Epithelial cell of esophagus (primary cell): ENCODE data around the gene ABCF3.
"Not testable (repeated sequence)": the region's sequence is repeated elsewhere in the genome, so short reads cannot be mapped to it uniquely, and the experiment has no call there.

Experiments
- DNase-seq: peaks from one replicate; pipeline ENCODE4 v3.0.0; 2010; ENCODE audit warnings: low read depth
- H3K4me3 ChIP-seq: 2 replicates; pipeline ENCODE4 v1.5.1; 2011; ENCODE audit warnings: mild to moderate bottlenecking, low read length, control low read depth
- TF ChIP-seq, protein P1 (sequence below): IDR thresholded peaks from 2 replicates; pipeline ENCODE4 v1.5.1; 2011; ENCODE audit warnings: low read depth, mild to moderate bottlenecking, low read length, control low read depth, inconsistent platforms; ENCODE audit not compliant: insufficient read depth; ENCODE audit errors: missing control alignments

ABCF3 gene

DNA sequence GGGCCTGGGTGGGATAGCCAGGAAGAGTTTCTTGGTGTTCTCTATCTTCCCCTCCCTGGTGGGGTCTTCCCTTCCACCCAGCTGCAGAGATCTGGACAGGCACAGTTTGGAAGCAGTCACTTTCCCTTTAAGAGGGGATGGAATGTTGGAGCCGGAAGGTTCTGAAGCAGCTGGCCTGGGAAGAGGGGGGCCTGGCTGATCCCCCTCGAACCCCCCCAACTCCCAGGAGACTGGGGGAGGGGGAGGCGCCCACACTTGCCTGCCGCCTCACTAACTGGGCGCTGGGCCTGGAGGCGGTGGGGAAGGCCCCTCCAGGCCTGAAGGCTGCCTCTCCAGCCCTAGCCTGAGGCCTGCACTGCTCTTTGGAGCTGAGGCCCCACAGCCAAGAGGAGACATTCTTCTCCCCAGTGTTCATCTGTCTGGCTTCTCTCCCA, 29.5 kb upstream of the ABCF3 start:
- DNase-seq, result no peak
- TF ChIP-seq, protein P1, sequence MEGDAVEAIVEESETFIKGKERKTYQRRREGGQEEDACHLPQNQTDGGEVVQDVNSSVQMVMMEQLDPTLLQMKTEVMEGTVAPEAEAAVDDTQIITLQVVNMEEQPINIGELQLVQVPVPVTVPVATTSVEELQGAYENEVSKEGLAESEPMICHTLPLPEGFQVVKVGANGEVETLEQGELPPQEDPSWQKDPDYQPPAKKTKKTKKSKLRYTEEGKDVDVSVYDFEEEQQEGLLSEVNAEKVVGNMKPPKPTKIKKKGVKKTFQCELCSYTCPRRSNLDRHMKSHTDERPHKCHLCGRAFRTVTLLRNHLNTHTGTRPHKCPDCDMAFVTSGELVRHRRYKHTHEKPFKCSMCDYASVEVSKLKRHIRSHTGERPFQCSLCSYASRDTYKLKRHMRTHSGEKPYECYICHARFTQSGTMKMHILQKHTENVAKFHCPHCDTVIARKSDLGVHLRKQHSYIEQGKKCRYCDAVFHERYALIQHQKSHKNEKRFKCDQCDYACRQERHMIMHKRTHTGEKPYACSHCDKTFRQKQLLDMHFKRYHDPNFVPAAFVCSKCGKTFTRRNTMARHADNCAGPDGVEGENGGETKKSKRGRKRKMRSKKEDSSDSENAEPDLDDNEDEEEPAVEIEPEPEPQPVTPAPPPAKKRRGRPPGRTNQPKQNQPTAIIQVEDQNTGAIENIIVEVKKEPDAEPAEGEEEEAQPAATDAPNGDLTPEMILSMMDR, result no peak
- H3K4me3 ChIP-seq, result peak overlapping the region; percentile 82

DNA sequence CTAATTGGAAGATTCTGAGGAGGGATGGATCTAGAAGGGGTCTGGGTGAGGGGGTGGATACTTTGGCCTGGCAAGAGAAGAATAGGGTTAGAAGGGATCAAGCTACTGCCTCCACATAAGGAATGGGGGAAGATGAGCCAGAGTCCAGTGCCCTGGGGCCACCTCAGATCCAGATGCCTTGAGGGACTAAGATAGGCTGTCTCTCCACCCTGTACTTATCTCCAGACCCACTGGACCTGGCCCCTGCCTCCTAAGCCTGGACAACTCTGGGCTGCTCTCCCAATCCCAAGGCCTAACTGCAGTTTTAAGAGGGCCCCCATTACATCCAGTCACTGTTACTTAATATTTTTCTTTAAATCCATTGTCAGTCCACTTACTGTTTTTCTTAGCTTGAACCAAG, 28.8 kb upstream of the ABCF3 start:
- no peak for DNase-seq
- TF ChIP-seq, protein P1, result no peak
- H3K4me3 ChIP-seq, result peak overlapping the region; percentile 82

DNA sequence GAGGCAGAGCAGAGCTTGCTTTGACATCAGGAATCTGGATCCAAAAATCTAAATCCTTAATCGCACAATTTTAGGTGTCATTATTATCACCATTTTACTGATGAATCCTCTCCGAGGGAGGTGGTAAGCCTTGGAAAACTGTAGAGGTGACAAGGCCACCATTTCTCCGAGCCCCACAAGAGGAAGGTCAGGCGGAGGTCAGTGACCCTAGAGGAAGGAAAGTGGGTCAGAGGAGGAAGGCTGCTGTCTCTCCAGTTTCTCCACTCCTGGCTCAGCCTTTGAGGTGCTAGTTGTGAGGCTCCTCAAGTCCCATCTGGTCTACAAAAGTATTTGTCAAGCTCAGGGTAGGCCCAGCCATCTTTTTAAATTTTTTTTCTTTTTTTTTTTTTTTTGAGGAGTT, 27.6 kb upstream of the ABCF3 start:
- no peak overlapping the region for H3K4me3 ChIP-seq
- TF ChIP-seq, protein P1, result no peak
- no peak for DNase-seq

DNA sequence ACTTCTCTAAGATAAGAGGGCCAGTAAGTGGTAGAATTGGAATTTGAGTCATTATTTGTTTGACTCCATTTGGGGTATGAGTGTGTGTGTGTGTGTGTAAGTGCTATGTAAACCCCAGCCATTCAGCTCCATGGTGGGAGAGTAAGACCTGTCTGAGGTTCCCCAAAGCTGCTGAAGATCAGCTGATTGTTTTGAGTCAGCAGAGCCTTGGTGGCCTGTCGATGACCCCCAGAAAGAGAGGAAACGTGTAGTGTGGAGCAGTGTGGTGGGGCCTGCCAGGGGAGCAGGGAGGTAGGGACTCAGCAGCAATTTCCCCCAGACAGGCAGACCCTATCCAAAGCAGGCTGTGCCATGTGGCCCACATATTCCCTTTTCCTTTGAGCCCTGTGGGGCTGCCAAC, 25.5 kb upstream of the ABCF3 start:
- TF ChIP-seq, protein P1, result no peak
- DNase-seq, result no peak
- H3K4me3 ChIP-seq, result no peak overlapping the region

DNA sequence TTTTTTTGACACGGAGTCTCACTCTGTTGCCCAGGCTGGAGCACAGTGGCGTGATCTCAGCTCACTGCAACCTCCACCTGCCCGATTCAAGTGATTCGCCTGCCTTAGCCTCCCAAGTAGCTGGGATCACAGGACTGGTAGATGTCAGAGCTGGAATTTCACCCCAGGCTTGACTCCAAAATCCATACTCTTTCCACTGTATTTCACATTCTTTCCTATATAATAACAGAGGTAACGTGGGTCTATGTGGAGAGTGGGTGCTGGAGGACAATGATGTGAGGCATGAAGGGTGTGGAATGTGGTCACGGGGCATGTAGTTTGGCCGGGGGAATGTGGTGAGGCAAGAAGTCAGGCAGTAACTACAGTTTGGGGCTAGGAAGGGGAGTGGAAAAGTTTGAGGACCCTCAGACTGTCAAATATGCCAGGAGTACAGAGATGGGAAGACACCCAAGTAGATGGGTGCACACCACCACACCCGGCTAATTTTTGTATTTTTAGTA, 23.4 kb upstream of the ABCF3 start:
- DNase-seq, H3K4me3 ChIP-seq: not testable (repeated sequence)

DNA sequence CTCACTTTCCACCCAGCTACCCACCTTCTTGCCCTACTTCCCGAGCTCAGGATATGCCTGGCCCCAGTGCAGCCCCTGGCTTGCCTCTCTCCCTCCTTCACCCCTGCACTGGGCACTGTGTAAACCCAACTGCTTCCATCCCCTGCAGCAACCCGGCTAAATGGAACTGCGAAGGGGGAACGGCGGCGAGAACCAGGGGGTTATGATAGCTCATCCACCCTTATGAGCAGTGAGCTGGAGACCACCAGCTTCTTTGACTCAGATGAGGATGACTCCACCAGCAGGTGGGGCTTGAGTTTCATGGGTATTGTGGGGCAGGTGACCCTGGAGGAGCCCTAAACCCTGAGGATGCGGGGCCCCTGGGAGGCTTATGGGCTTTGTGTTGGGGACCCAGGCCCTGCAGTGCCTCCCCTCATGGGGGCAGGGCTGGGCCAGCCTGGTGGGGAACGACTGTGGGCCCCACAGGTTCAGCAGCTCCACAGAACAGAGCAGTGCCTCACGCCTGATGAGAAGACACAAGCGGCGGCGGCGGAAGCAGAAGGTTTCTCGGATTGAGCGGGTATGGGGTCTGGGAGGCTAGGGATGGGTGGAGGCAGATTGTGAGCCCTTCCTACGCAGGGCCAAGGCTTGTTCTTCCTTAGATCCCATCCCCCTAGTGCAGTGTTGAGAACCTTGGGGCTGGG, 21.2 kb upstream of the ABCF3 start:
- TF ChIP-seq, protein P1, result no peak
- no peak for DNase-seq
- no peak overlapping the region for H3K4me3 ChIP-seq

DNA sequence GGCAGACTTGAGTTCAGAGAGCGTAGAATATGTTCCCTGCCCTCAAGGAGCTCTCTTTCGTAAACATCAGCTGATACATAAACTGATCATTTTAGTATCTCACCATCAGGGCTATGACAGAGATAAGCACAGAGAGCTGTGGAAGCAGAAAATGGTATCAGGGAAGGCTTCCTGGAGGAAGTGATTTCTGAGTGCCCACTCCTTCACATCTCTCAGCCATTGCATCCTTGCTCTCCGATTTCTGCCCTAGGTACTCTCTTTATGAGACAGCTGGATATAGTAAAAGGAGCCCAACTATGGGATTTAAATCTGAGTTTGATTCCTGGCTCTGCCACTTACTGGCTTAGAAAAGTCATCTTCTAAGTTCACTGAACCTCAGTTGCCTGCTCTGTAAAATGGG, 20.5 kb upstream of the ABCF3 start:
- TF ChIP-seq, protein P1, result no peak
- no peak for DNase-seq
- no peak overlapping the region for H3K4me3 ChIP-seq
